PC-3 (cell line): ENCODE data around the gene NEBL.

Source experiments
- CTCF ChIP-seq: fragments of 300-600 bp; sonication (generic); conservative IDR thresholded peaks from 2 replicates; pipeline ENCODE4 v1.5.1; 2017; ENCODE audit warnings: antibody characterized with exemption, low read depth, mild to moderate bottlenecking, low read length
- EZH2 ChIP-seq: fragments of 300-600 bp; sonication (generic); IDR thresholded peaks from one replicate; pipeline ENCODE4 v1.6.1; 2017; ENCODE audit warnings: antibody characterized with exemption, mild to moderate bottlenecking, low read length; ENCODE audit not compliant: unreplicated experiment
- EZH2phosphoT487 ChIP-seq: fragments of 300-600 bp; sonication (generic); IDR thresholded peaks from 2 replicates; pipeline ENCODE4 v1.6.1; 2018; ENCODE audit warnings: mild to moderate bottlenecking, antibody characterized with exemption, low read length, borderline replicate concordance

- no peak for TF ChIP-seq CTCF
- no peak for TF ChIP-seq EZH2phosphoT487
- TF ChIP-seq EZH2 = no peak
Measured at GRCh38 chr10:20891338-20891714, 5.8 kb downstream of the NEBL start.
